Mesothelial cell of epicardium (in vitro differentiated cells): Measurements from ENCODE around the gene CLTC. TPM values are rescaled to one million over a fixed set of nuclear protein-coding genes. Genes with fewer than 3 reads are reported as not detected.
A peak's percentile ranks its signal among the peaks of the same experiment; 100 is the strongest.

Experiments
- DNase-seq, 2 experiments: peaks; one replicate each; pipeline ENCODE4 v3.0.0; 2021; ENCODE audit warnings: low spot score in 2 of 2; ENCODE audit not compliant: unreplicated experiment in 2 of 2
- H3K27ac Mint-ChIP-seq: 2 replicates; pipeline ENCODE4 v1.8.0; 2021; ENCODE audit warnings: mixed read lengths
- H3K27me3 Mint-ChIP-seq: 2 replicates; pipeline ENCODE4 v1.8.0; 2021; ENCODE audit warnings: low read depth, mixed read lengths
- H3K36me3 Mint-ChIP-seq: 2 replicates; pipeline ENCODE4 v1.8.0; 2021; ENCODE audit warnings: mixed read lengths
- H3K4me1 Mint-ChIP-seq: 2 replicates; pipeline ENCODE4 v1.8.0; 2021; ENCODE audit warnings: mixed read lengths
- H3K4me3 Mint-ChIP-seq: 2 replicates; pipeline ENCODE4 v1.8.0; 2021; ENCODE audit warnings: mild to moderate bottlenecking, moderate library complexity, mixed read lengths
- H3K9me3 Mint-ChIP-seq: 2 replicates; pipeline ENCODE4 v1.8.0; 2021; ENCODE audit warnings: mixed read lengths
- total RNA-seq: library from RNA; stranded (reverse); gene quantifications from 3 replicates; pipeline ENCODE4 v1.2.1, GENCODE V29; 2021
- TF ChIP-seq, protein P1 (sequence below): fragments of 200-600 bp; sonication (generic); IDR thresholded peaks from one replicate; pipeline ENCODE4 v1.5.0; 2021; ENCODE audit warnings: antibody characterized with exemption; ENCODE audit not compliant: unreplicated experiment

Gene CLTC
- total RNA-seq, 1 donor from 2014 or later: 201 TPM

- no peaks in the 10 kb centered on the region for H3K9me3 Mint-ChIP-seq
- no peak overlapping the region for H3K4me3 Mint-ChIP-seq
- TF ChIP-seq, protein P1, sequence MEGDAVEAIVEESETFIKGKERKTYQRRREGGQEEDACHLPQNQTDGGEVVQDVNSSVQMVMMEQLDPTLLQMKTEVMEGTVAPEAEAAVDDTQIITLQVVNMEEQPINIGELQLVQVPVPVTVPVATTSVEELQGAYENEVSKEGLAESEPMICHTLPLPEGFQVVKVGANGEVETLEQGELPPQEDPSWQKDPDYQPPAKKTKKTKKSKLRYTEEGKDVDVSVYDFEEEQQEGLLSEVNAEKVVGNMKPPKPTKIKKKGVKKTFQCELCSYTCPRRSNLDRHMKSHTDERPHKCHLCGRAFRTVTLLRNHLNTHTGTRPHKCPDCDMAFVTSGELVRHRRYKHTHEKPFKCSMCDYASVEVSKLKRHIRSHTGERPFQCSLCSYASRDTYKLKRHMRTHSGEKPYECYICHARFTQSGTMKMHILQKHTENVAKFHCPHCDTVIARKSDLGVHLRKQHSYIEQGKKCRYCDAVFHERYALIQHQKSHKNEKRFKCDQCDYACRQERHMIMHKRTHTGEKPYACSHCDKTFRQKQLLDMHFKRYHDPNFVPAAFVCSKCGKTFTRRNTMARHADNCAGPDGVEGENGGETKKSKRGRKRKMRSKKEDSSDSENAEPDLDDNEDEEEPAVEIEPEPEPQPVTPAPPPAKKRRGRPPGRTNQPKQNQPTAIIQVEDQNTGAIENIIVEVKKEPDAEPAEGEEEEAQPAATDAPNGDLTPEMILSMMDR: no peak
- DNase-seq: no peak
- no peak overlapping the region for H3K27ac Mint-ChIP-seq
- no peaks in the 10 kb centered on the region for H3K36me3 Mint-ChIP-seq
- no peaks in the 10 kb centered on the region for H3K27me3 Mint-ChIP-seq
- H3K4me1 Mint-ChIP-seq: peaks cover 5% of the 10 kb centered on the region
These were observed 94.6 kb downstream of the CLTC start for GRCh38 chr17:59714255-59714654.

GRCh38 chr17:59716427-59716826 is 96.7 kb downstream of the CLTC start:
- H3K9me3 Mint-ChIP-seq: no peaks in the 10 kb centered on the region

DNA sequence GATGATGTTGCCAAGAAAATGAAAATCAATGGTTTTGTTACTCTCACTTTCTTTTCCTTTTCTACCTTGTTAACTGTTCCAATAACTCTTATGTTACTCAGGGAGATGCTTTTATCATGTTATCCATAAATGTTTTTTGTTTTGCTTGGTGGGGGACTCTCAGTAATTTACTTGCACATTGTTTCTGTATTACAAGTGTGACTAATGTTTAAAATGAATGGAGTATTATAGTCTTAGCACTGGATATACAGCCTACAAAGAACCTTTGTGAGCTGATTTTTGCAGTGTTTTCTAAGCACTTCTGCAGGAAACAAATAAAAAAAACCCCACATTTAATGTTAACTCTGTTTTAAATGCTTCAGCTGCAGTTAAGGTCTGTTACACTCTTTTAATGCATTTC is 99.8 kb downstream of the CLTC start:
- Mint-ChIP-seq H3K4me1 (no peaks in the 10 kb centered on the region), H3K9me3 (no peaks in the 10 kb centered on the region), H3K4me3 (no peak overlapping the region), H3K36me3 (no peaks in the 10 kb centered on the region), H3K27ac (no peak overlapping the region), H3K27me3 (no peaks in the 10 kb centered on the region)
- TF ChIP-seq, protein P1: no peak
- no peak for DNase-seq

More at GRCh38 chr17:59716427-59716826, 96.7 kb downstream of the CLTC start:
- H3K4me1 Mint-ChIP-seq: no peaks in the 10 kb centered on the region
- no peaks in the 10 kb centered on the region for H3K36me3 Mint-ChIP-seq
- H3K4me3 Mint-ChIP-seq: no peak overlapping the region
- H3K27ac Mint-ChIP-seq: no peak overlapping the region
- DNase-seq: no peak
- TF ChIP-seq, protein P1: no peak
- no peaks in the 10 kb centered on the region for H3K27me3 Mint-ChIP-seq

DNA sequence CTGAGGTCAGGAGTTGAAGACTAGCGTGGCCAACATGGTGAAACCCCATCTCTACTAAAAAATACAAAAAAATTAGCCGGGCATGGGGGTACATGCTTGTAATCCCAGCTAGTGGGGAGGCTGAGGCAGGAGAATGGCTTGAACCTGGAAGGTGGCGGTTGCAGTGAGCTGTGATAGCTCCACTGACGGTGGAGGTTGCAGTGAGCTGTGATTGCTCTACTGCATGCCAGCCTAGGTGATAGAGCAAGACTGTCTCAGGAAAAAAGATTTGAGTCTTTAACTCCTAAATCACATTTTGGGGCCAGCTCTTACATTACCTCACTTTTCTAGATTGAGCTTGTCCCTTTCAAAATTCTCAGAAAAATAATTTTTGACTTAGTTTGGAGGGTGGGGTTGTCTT is 102.9 kb downstream of the CLTC start:
- Mint-ChIP-seq H3K36me3 (no peaks in the 10 kb centered on the region), H3K27ac (no peak overlapping the region), H3K4me3 (no peak overlapping the region), H3K27me3 (no peaks in the 10 kb centered on the region), H3K4me1 (peaks cover 5% of the 10 kb centered on the region), H3K9me3 (no peaks in the 10 kb centered on the region)
- TF ChIP-seq, protein P1: no peak
- no peak for DNase-seq

- H3K9me3 Mint-ChIP-seq: no peaks in the 10 kb centered on the region
- H3K27me3 Mint-ChIP-seq: no peaks in the 10 kb centered on the region
- H3K36me3 Mint-ChIP-seq: no peaks in the 10 kb centered on the region
- peaks cover 5% of the 10 kb centered on the region for H3K4me1 Mint-ChIP-seq
- DNase-seq: no peak
- TF ChIP-seq, protein P1: no peak
- peak overlapping the region; percentile 11 for H3K27ac Mint-ChIP-seq
- no peak overlapping the region for H3K4me3 Mint-ChIP-seq
These were observed 103.3 kb downstream of the CLTC start for GRCh38 chr17:59723041-59723440.

DNA sequence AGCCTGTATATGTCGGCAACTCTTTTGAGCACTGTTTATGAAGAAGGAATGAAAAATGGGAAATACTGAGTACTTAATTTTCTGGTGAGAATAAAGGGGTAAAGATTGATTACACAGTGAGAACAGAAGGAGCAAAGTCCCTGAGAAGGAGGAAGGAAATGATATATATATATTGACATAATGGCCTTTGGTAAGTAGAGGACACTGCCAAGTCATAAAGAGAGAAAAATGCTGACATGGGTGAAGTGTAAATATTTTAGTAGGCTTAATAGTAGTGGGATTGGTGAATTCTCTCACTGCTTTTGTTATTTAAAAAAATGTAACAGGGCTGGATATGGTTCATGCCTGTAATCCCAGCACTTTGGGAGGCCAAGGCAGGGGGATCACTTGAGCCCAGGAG is 103.9 kb downstream of the CLTC start:
- Mint-ChIP-seq H3K27ac (no peak overlapping the region), H3K36me3 (no peaks in the 10 kb centered on the region), H3K27me3 (no peaks in the 10 kb centered on the region), H3K9me3 (no peaks in the 10 kb centered on the region), H3K4me1 (peaks cover 5% of the 10 kb centered on the region), H3K4me3 (no peak overlapping the region)
- TF ChIP-seq, protein P1: no peak
- no peak for DNase-seq
